Endothelial cell of umbilical vein (primary cell): ENCODE data around the gene SBSN. TPM values are rescaled to one million over a fixed set of nuclear protein-coding genes. Genes with fewer than 3 reads are reported as not detected.

Experiments used
- BruUV-seq: library from RNA; stranded (reverse); fragments of 400-500 nt; replicated peaks from 2 replicates; lab custom pipeline; 2021; lab: Mats Ljungman, UMichigan
- CTCF ChIA-PET: fragments of 300-600, 350-600 bp; sonication (Branson Sonifier 250); formaldehyde crosslinking; loops from one replicate; lab custom pipeline; 2021; ENCODE audit warnings: antibody characterized with exemption, inconsistent platforms; lab: Charles Lee
- POLR2A ChIA-PET: fragments of 300-600, 350-600 bp; sonication (Branson Sonifier 250); formaldehyde crosslinking; loops from one replicate; lab custom pipeline; 2021; ENCODE audit warnings: antibody characterized with exemption, inconsistent platforms; lab: Charles Lee
- DNase-seq: peaks from one replicate; pipeline ENCODE4 v3.0.0-alpha.2; 2011; ENCODE audit warnings: low read depth, low spot score
- FAIRE-seq: peaks from 2 replicates; lab custom pipeline; 2011; peaks lifted over from hg19 to GRCh38; lab: Jason Lieb, UNC
- H2AFZ ChIP-seq: 2 replicates; pipeline ENCODE4 v1.6.0; 2012; ENCODE audit warnings: low read depth, low read length, control low read depth, inconsistent platforms
- H3K27ac ChIP-seq: 2 replicates; pipeline ENCODE4 v1.5.1; 2011; ENCODE audit warnings: low read depth, mild to moderate bottlenecking, control low read depth, low read length, moderate library complexity; ENCODE audit not compliant: insufficient read depth
- H3K27me3 ChIP-seq, 2 experiments: 2 replicates each; pipeline versions ENCODE4 v1.6.0 to v1.6.1; 2011; ENCODE audit warnings: low read length in 2 of 2, mixed read lengths in 1 of 2; ENCODE audit not compliant: control insufficient read depth in 2 of 2, insufficient read depth in 2 of 2
- H3K36me3 ChIP-seq, 2 experiments: 2 replicates in 1 of 2; 3 replicates in 1 of 2; pipeline ENCODE4 v1.5.1; 2011; ENCODE audit warnings: low read length in 2 of 2, mild to moderate bottlenecking in 1 of 2, moderate library complexity in 1 of 2; ENCODE audit not compliant: control insufficient read depth in 2 of 2, insufficient read depth in 2 of 2; ENCODE audit errors: extremely low read depth in 1 of 2
- H3K4me1 ChIP-seq: 3 replicates; pipeline ENCODE4 v1.5.1; 2011; ENCODE audit warnings: mild to moderate bottlenecking, low read length; ENCODE audit not compliant: control insufficient read depth, insufficient read depth; ENCODE audit errors: extremely low read depth
- H3K4me2 ChIP-seq: 2 replicates; pipeline ENCODE4 v1.6.1; 2011; ENCODE audit warnings: low read length, control low read depth, mixed read lengths; ENCODE audit not compliant: insufficient read depth
- H3K4me3 ChIP-seq, 3 experiments: fragments of 200-600 bp in 1 of 3; sonication (generic), shearing (Covaris generic) in 1 of 3; replicated peaks in 1 of 3; 2 replicates each; pipeline ENCODE4 v1.5.1; 2011 to 2016; ENCODE audit warnings: control low read depth in 3 of 3, low read length in 3 of 3, mild to moderate bottlenecking in 2 of 3, inconsistent platforms in 1 of 3, low read depth in 1 of 3, moderate library complexity in 1 of 3; ENCODE audit not compliant: insufficient read depth in 1 of 3
- H3K79me2 ChIP-seq: 2 replicates; pipeline ENCODE4 v1.6.0; 2012; ENCODE audit warnings: low read length, inconsistent platforms; ENCODE audit not compliant: control insufficient read depth, insufficient read depth
- H3K9ac ChIP-seq: replicated peaks from 2 replicates; pipeline ENCODE3; 2011; ENCODE audit warnings: low read length, control low read depth; ENCODE audit not compliant: insufficient read depth; ENCODE audit errors: extremely low read depth
- H3K9me1 ChIP-seq: replicated peaks from 3 replicates; pipeline ENCODE4 v1.6.0; 2011; ENCODE audit warnings: mild to moderate bottlenecking, low read length; ENCODE audit not compliant: control insufficient read depth, insufficient read depth; ENCODE audit errors: extremely low read depth
- H3K9me3 ChIP-seq: replicated peaks from 2 replicates; pipeline ENCODE4 v1.5.1; 2012; ENCODE audit warnings: low read length, inconsistent platforms; ENCODE audit not compliant: control insufficient read depth, insufficient read depth
- H4K20me1 ChIP-seq: replicated peaks from 2 replicates; pipeline ENCODE3; 2011; ENCODE audit warnings: mild to moderate bottlenecking, low read length; ENCODE audit not compliant: control insufficient read depth, insufficient read depth; ENCODE audit errors: extremely low read depth
- EZH2 ChIP-seq: IDR thresholded peaks from 2 replicates; pipeline ENCODE4 v1.6.1; 2012; ENCODE audit warnings: borderline replicate concordance, low read depth, mild to moderate bottlenecking, moderate library complexity, low read length, inconsistent platforms; ENCODE audit not compliant: severe bottlenecking
- FOS ChIP-seq: IDR thresholded peaks from 2 replicates; pipeline ENCODE4 v1.6.1; 2011; ENCODE audit warnings: mild to moderate bottlenecking, low read length, moderate library complexity, borderline replicate concordance; ENCODE audit not compliant: insufficient read depth
- GATA2 ChIP-seq: IDR thresholded peaks from 2 replicates; pipeline ENCODE4 v1.7.0; 2011; ENCODE audit warnings: low read depth, mild to moderate bottlenecking, moderate library complexity, mixed read lengths, low read length; ENCODE audit not compliant: insufficient read length, insufficient read depth
- JUN ChIP-seq: IDR thresholded peaks from 2 replicates; pipeline ENCODE4 v1.6.1; 2011; ENCODE audit warnings: borderline replicate concordance, low read depth; ENCODE audit not compliant: insufficient read length, insufficient read depth
- MYC ChIP-seq: IDR thresholded peaks from one replicate; pipeline ENCODE4 v1.6.1; 2011; ENCODE audit warnings: mild to moderate bottlenecking, low read depth, low read length
- POLR2A ChIP-seq: IDR thresholded peaks from 2 replicates; pipeline ENCODE4 v1.6.1; 2012; ENCODE audit warnings: low read depth, mild to moderate bottlenecking, control low read depth, low read length
- POLR2AphosphoS5 ChIP-seq: IDR thresholded peaks from 2 replicates; pipeline ENCODE4 v1.6.1; 2012; ENCODE audit warnings: low read depth, mild to moderate bottlenecking, control low read depth, low read length, moderate library complexity; ENCODE audit not compliant: insufficient read depth
- dilution Hi-C: fragments of 300-500 bp; cut with MboI; formaldehyde crosslinking; loops from one replicate; pipeline ENCODE4 v1.15.0; 2019; ENCODE audit warnings: low sequenced_read_pairs; ENCODE audit not compliant: extremely low pct_ligation_motif_present
- intact Hi-C: fragments of 100-400 bp; cut with micrococcal nuclease; formaldehyde crosslinking; loops from one replicate; pipeline ENCODE4 v1.10.0; 2022
- polyA plus RNA-seq, 4 experiments: library from polyadenylated mRNA; depleted of rRNA in 3 of 4; stranded (reverse) in 3 of 4; unstranded in 1 of 4; fragments of >200 nt; gene quantifications; 2 replicates each; pipeline versions ENCODE4 v1.2.1 to v1.2.3, GENCODE V29; 2011 to 2012; ENCODE audit warnings: missing spikeins in 1 of 4
- total RNA-seq: library from RNA; stranded (reverse); gene quantifications from 2 replicates; pipeline ENCODE4 v1.2.3, GENCODE V29; 2021
- TF ChIP-seq, protein P1 (sequence below), 2 donors: IDR thresholded peaks; 1 replicate in 1 of 2; 2 replicates in 1 of 2; pipeline ENCODE4 v1.5.1; 2011; ENCODE audit warnings: low read length in 2 of 2, mild to moderate bottlenecking in 2 of 2, moderate library complexity in 2 of 2, control low read depth in 1 of 2, inconsistent platforms in 1 of 2, low read depth in 1 of 2; ENCODE audit not compliant: insufficient read depth in 1 of 2; ENCODE audit errors: extremely low read depth in 1 of 2

Gene SBSN
- total and polyA plus RNA-seq, 2 donors (not counting 3 experiments of a cell fraction or from before 2014, with no cell fraction given), result not detected

DNA sequence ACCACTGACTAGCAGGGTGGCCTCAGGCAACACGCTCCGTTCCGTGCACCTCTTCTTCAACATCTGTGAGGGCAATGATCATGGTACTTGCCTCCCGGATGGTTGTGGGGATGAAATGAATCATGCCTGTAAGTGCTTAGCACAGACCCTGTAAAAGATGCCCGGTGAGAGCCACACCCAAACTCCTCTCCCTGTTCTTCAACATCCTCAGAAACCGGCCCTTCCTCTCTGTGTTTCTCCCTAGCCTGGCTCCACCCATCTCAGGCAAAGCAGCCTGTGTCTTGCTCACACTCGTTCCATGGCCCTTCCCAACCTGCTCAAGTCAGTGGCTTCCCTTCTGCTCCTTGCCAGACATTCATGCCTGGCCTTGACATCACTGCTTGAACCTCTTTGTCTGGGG, 8.8 kb downstream of the SBSN start:
- ChIA-PET POLR2A (no interaction called here), CTCF (no interaction called here)
- Histone ChIP-seq H3K27me3 (peaks cover 4 to 6% of the 10 kb centered on the region in 2 experiments), H3K4me1 (no peaks in the 10 kb centered on the region), H4K20me1 (no peaks in the 10 kb centered on the region), H3K9ac (no peak overlapping the region), H3K36me3 (no peaks in the 10 kb centered on the region), H3K4me3 (no peak overlapping the region), H3K4me2 (no peak overlapping the region), H3K9me1 (no peaks in the 10 kb centered on the region), H2AFZ (no peak overlapping the region), H3K79me2 (no peaks in the 10 kb centered on the region), H3K9me3 (no peaks in the 10 kb centered on the region), H3K27ac (no peak overlapping the region)
- dilution Hi-C loops, result no loop called here
- no peak for DNase-seq
- BruUV-seq, result no TSS peak
- no peak for TF ChIP-seq FOS
- no peak for TF ChIP-seq POLR2AphosphoS5
- TF ChIP-seq POLR2A, result no peak
- TF ChIP-seq MYC, result no peak
- TF ChIP-seq JUN, result no peak
- TF ChIP-seq EZH2, result no peak
- TF ChIP-seq, protein P1, sequence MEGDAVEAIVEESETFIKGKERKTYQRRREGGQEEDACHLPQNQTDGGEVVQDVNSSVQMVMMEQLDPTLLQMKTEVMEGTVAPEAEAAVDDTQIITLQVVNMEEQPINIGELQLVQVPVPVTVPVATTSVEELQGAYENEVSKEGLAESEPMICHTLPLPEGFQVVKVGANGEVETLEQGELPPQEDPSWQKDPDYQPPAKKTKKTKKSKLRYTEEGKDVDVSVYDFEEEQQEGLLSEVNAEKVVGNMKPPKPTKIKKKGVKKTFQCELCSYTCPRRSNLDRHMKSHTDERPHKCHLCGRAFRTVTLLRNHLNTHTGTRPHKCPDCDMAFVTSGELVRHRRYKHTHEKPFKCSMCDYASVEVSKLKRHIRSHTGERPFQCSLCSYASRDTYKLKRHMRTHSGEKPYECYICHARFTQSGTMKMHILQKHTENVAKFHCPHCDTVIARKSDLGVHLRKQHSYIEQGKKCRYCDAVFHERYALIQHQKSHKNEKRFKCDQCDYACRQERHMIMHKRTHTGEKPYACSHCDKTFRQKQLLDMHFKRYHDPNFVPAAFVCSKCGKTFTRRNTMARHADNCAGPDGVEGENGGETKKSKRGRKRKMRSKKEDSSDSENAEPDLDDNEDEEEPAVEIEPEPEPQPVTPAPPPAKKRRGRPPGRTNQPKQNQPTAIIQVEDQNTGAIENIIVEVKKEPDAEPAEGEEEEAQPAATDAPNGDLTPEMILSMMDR (IDR thresholded peaks at IDR 0.05; ENCODE audit: extremely low read depth in 1 of 2, insufficient read depth in 1 of 2, low read depth in 1 of 2, low read length in 2 of 2), result no peak
- no peak for TF ChIP-seq GATA2
- intact Hi-C loops, result no loop called here
- FAIRE-seq, result no peak
